A673 (cell line): ENCODE data around the gene CCAR1. TPM values are rescaled to one million over a fixed set of nuclear protein-coding genes. Genes with fewer than 3 reads are reported as not detected.
"Not testable (repeated sequence)": the region's sequence is repeated elsewhere in the genome, so short reads cannot be mapped to it uniquely, and the experiment has no call there.

ENCODE experiments used
- BruUV-seq: library from RNA; stranded (reverse); fragments of 400-500 nt; replicated peaks from 2 replicates; lab custom pipeline; 2021; lab: Mats Ljungman, UMichigan
- CTCF ChIA-PET: fragments of 300-600 bp; sonication (Branson Sonifier 250); formaldehyde crosslinking; loops from one replicate; lab custom pipeline; 2022; ENCODE audit warnings: antibody characterized with exemption; lab: Charles Lee
- POLR2A ChIA-PET: fragments of 300-600 bp; sonication (Branson Sonifier 250); formaldehyde crosslinking; loops from one replicate; lab custom pipeline; 2022; ENCODE audit warnings: antibody characterized with exemption; ENCODE audit not compliant: low non-redundant PET; lab: Charles Lee
- DNase-seq: peaks from one replicate; pipeline ENCODE4 v3.0.0-alpha.2; 2015; ENCODE audit warnings: low spot score
- H3K27ac ChIP-seq: fragments of 200-600 bp; sonication (generic); 2 replicates; pipeline ENCODE4 v1.5.1; 2016; ENCODE audit warnings: mixed run types, low read depth, mild to moderate bottlenecking, mixed read lengths, antibody characterized with exemption, low read length; ENCODE audit not compliant: poor library complexity, severe bottlenecking
- H3K27me3 ChIP-seq: fragments of 200-600 bp; sonication (generic); replicated peaks from 2 replicates; pipeline ENCODE4 v1.6.1; 2017; ENCODE audit warnings: mixed run types, low read depth, mild to moderate bottlenecking, mixed read lengths, antibody characterized with exemption, low read length; ENCODE audit not compliant: insufficient read depth, poor library complexity
- H3K36me3 ChIP-seq: fragments of 200-600 bp; sonication (generic); 2 replicates; pipeline ENCODE4 v1.6.1; 2016; ENCODE audit warnings: mixed run types, mild to moderate bottlenecking, mixed read lengths, antibody characterized with exemption, low read length; ENCODE audit not compliant: insufficient read depth, poor library complexity, severe bottlenecking
- H3K4me1 ChIP-seq: fragments of 200-600 bp; sonication (generic); 2 replicates; pipeline ENCODE4 v1.6.1; 2017; ENCODE audit warnings: mixed run types, mild to moderate bottlenecking, mixed read lengths, antibody characterized with exemption, low read length; ENCODE audit not compliant: insufficient read depth, poor library complexity, severe bottlenecking
- H3K4me3 ChIP-seq: fragments of 200-600 bp; sonication (generic); 2 replicates; pipeline ENCODE4 v1.5.1; 2016; ENCODE audit warnings: low read depth, mixed run types, mild to moderate bottlenecking, mixed read lengths, low read length; ENCODE audit not compliant: poor library complexity, severe bottlenecking
- H3K9me3 ChIP-seq: fragments of 200-600 bp; sonication (generic); 2 replicates; pipeline ENCODE4 v1.6.1; 2016; ENCODE audit warnings: mixed run types, low read depth, mild to moderate bottlenecking, mixed read lengths, antibody characterized with exemption, low read length; ENCODE audit not compliant: poor library complexity, severe bottlenecking
- EZH2 ChIP-seq: fragments of 200-600 bp; sonication (generic); IDR thresholded peaks from 2 replicates; pipeline ENCODE4 v1.6.1; 2017; ENCODE audit warnings: borderline replicate concordance, low read depth, mild to moderate bottlenecking, mixed read lengths, antibody characterized with exemption, low read length; ENCODE audit not compliant: poor library complexity, severe bottlenecking
- intact Hi-C: fragments of 100-400 bp; cut with micrococcal nuclease; formaldehyde crosslinking; loops from one replicate; pipeline ENCODE4 v1.10.0; 2022; ENCODE audit not compliant: unreplicated experiment
- microRNA-seq: library from miRNA; unstranded; fragments of <30 nt; microRNA quantifications from one replicate; pipeline ENCODE4 v1.2.0, GENCODE V29; 2021
- total RNA-seq: library from RNA; stranded (reverse); gene quantifications from 2 replicates; pipeline ENCODE4 v1.2.3, GENCODE V29; 2021
- TF ChIP-seq, protein P1 (sequence below): fragments of 300-800, 200-600 bp; sonication (generic); conservative IDR thresholded peaks from 2 replicates; pipeline ENCODE4 v1.5.1; 2017; ENCODE audit warnings: low read depth, mild to moderate bottlenecking, antibody characterized with exemption, low read length, moderate library complexity, mixed read lengths

CCAR1 gene
- total RNA-seq, 1 experiment from 2014 or later, result 141 TPM

DNA sequence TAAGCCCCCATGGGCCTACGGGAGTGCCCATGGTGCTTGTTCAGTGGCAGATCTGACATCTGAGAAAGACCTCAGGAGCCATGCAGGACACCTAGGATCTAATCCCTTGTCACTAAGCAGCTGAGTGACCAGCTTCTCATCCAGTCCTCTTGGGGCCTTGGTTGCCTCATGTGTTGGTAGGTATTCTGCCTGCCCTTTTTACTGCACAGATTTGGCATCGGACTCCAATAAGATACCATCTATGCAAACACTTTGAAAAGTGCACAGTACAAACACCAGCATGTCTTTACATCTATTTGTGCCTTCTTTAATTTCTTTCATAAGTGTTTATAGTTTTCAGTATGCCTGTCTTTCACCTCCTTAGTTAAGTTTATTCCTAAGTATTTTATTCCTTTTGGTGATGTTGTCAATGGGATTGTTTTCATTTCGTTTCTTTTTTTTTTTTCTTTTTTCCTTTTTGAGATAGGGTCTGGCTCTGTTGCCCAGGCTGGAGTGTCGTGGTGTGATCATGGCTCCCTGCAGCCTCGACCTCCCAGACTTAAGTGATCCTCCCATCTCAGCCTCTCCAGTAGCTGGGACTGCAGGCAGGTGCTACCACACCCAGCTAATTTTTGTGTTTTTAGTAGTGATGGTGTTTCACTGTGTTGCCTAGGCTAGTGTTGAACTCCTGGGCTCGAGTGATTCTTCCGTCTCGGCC, 116.7 kb downstream of the CCAR1 start:
- no peaks in the 10 kb centered on the region for H3K4me1 ChIP-seq
- no TSS peak for BruUV-seq
- no peak overlapping the region for H3K27ac ChIP-seq
- H3K4me3 ChIP-seq, result no peak overlapping the region
- TF ChIP-seq EZH2, result no peak
- TF ChIP-seq, protein P1, sequence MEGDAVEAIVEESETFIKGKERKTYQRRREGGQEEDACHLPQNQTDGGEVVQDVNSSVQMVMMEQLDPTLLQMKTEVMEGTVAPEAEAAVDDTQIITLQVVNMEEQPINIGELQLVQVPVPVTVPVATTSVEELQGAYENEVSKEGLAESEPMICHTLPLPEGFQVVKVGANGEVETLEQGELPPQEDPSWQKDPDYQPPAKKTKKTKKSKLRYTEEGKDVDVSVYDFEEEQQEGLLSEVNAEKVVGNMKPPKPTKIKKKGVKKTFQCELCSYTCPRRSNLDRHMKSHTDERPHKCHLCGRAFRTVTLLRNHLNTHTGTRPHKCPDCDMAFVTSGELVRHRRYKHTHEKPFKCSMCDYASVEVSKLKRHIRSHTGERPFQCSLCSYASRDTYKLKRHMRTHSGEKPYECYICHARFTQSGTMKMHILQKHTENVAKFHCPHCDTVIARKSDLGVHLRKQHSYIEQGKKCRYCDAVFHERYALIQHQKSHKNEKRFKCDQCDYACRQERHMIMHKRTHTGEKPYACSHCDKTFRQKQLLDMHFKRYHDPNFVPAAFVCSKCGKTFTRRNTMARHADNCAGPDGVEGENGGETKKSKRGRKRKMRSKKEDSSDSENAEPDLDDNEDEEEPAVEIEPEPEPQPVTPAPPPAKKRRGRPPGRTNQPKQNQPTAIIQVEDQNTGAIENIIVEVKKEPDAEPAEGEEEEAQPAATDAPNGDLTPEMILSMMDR, result no peak
- CTCF ChIA-PET, result no interaction called here
- intact Hi-C loops, result no loop called here
- no peak for DNase-seq
- H3K27me3 ChIP-seq, result no peaks in the 10 kb centered on the region
- POLR2A ChIA-PET, result interaction anchor here (0.6 kb wide), 1 partner anchor 388 kb away, joined by 4 read pairs; no protein-coding TSS in a partner anchor
- no peaks in the 10 kb centered on the region for H3K36me3 ChIP-seq
- no peaks in the 10 kb centered on the region for H3K9me3 ChIP-seq

DNA sequence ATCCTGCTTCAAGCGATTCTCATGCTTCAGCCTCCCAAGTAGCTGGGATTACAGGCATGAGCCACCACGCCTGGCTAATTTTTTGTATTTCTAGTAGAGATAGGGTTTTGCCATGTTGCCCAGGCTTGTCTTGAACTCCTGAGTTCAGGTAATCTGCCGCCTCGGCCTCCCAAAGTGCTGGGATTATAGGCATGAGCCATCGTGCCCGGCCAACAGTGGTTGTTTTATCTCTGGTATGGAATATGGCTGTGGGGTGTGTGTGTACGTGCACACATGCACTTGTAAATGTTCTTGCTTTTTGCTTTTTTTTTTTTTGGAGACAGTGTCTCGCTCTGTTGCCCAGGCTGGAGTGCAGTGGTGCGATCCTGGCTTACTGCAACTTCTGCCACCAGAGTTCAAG, 119.6 kb downstream of the CCAR1 start:
- H3K27ac ChIP-seq, POLR2A ChIA-PET, H3K27me3 ChIP-seq, CTCF ChIA-PET, BruUV-seq, H3K4me3 ChIP-seq, intact Hi-C loops, DNase-seq, H3K36me3 ChIP-seq, H3K4me1 ChIP-seq, H3K9me3 ChIP-seq: not testable (repeated sequence)

Small RNA genes within 50 kb of the gene (microRNA-seq; reads per million reads assigned to microRNA genes)
- not detected for gene MIR1254-1

Other genes with a start within 250 kb of the CCAR1 start
- gene DNA2, start 249.3 kb upstream of the CCAR1 start, total RNA-seq, result 48.7 and 51.9 TPM in 2 replicates
- gene SLC25A16, start 193.7 kb upstream of the CCAR1 start, total RNA-seq, result 17.9 and 19.1 TPM in 2 replicates
- gene TET1, start 160.9 kb upstream of the CCAR1 start, total RNA-seq, result 15.2 and 17.4 TPM in 2 replicates
- gene STOX1, start 106.3 kb downstream of the CCAR1 start, total RNA-seq, result 2.1 and 2.4 TPM in 2 replicates
- 46.1 and 50.1 TPM in 2 replicates for gene DDX50, start 180.1 kb downstream of the CCAR1 start, total RNA-seq
- 154 and 188 TPM in 2 replicates for gene DDX21, start 234.9 kb downstream of the CCAR1 start, total RNA-seq